HG03064 (cell line): Measurements from ENCODE around the gene ACER3.
"Not testable (repeated sequence)": the region's sequence is repeated elsewhere in the genome, so short reads cannot be mapped to it uniquely, and the experiment has no call there.

Source experiments
- ATAC-seq: cut with Tn5 transposase; IDR thresholded peaks from one replicate; pipeline ENCODE4 v1.9.1; 2021; ENCODE audit warnings: low read depth; ENCODE audit not compliant: unreplicated experiment

The ACER3 gene

DNA sequence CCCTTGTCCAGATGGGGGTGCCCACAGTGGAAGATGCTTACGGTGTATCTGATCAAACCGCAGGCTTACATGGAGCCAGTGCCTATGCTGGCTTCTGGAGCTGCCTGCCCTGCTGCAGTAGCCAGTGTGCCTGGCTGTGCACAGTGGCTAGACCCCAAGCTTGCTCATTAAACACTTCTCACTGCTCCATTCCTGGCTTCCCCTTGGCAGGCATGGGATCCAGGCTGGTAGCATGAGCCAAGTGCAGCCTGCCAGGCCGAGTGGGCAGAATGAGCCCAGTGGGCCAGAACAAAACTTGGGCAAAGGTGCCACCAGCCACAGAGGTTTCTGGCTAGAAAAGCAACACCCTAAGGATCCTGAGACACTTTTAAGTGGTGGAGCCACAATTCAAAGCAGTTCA is 118.1 kb downstream of the ACER3 start:
- no peak for ATAC-seq

GRCh38 chr11:76980196-76980595 is 119.5 kb downstream of the ACER3 start:
- no peak for ATAC-seq

DNA sequence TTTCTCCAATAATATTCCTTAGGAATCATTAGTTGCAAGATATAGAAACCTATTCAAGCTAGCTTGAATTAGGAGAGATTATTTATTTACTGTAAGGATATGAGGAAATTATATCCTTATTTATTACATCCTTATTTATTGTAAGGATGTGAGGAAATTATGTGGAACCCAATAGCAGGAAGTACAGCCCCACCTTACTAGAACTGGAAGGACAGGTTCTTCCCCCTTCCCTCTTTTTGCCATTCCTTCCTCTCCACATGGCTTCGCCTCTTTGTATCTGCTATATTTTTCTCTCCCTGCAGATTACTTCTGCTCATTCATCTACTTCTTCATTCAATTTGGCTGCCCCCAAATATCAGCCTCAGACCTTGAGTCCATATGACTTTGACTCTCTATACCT is 124.0 kb downstream of the ACER3 start:
- no peak for ATAC-seq

- no peak for ATAC-seq
These were observed 126.5 kb downstream of the ACER3 start for GRCh38 chr11:76987203-76987602.

GRCh38 chr11:76990628-76991027 is 129.9 kb downstream of the ACER3 start:
- ATAC-seq = no peak

DNA sequence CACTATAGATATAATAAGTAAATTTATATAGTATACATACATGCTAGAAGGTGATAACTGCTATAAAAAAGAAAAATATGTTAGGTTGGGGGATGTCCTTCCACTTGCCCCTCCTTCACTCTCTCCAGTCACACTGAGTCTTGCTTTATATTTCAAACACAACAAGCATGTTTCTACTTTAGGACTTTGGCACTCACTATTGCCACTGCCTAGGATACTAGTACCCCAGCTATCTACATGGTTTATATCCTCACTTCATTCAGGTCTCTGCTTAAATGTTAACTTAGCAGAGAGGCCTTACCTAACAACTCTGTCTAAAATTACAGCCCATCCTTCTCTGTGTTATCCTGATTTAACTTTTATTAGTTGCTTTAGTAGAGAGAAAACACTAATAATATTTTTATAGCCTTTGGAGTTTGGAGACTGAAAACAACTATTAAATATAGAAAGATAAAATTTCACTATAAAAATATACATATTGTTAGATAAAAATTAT is 134.4 kb downstream of the ACER3 start:
- no peak for ATAC-seq

- ATAC-seq = no peak
These were observed 136.8 kb downstream of the ACER3 start for GRCh38 chr11:76997512-76997911.

- ATAC-seq = no peak
These were observed 138.9 kb downstream of the ACER3 start for GRCh38 chr11:76999597-76999996.

- ATAC-seq = no peak
These were observed 140.9 kb downstream of the ACER3 start for GRCh38 chr11:77001613-77002012.

GRCh38 chr11:77002776-77003175 is 142.1 kb downstream of the ACER3 start:
- ATAC-seq = no peak

- ATAC-seq = no peak
These were observed 143.2 kb downstream of the ACER3 start for GRCh38 chr11:77003963-77004362.

GRCh38 chr11:77009533-77010160 is 148.9 kb downstream of the ACER3 start:
- no peak for ATAC-seq

GRCh38 chr11:77014669-77015068 is 154.0 kb downstream of the ACER3 start:
- no peak for ATAC-seq

DNA sequence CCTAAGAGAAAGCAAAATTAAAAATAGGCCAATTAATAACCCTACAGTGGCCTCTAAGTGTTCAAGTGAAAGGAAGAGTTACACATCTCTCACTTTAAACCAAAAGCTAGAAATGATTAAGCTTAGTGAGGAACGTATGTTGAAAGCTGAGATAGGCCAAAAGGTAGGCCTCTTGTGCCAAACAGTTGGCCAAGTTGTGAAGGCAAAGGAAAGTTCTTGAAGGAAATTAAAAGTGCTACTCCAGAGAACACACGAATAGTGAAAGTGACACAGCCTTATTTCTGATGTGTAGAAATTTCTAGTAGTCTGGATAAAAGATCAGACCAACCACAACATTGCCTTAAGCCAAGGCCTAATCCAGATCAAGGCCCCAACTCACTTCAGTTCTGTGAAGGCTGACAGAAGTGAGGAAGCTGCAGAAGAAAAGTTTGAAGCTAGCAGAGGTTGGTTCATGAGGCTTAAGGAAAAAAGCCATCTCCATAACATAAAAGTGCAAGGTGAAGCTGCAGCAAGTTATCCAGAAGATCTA is 157.7 kb downstream of the ACER3 start:
- ATAC-seq = not testable (repeated sequence)

DNA sequence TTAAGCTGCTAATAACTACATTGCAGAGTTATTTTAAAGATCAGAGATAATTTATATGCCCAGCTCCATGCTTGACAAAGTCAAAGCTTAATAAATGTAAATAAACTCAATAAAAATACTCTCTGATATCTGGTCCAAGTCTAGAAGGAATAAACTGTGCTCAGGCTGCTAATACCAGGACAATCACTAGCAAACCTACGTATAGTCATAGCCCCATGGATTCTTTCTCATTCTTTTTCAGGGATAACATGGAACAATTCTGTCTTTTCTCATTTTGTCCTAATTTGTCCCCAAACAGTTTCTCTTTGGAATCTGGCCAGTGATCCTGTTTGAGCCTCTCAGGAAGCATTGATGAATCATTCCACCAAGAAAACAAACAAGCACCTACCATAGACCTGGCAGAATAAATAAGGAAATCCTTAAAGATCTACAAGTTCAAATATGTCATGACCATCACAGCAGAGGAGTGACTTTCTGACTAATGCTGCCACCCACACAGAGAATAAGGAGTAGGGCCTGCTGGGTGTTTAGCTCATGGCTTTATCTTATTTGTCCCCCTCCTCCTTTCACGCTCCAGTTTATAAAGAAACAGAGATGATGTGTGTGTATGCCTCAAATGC is 159.4 kb downstream of the ACER3 start:
- no peak for ATAC-seq

DNA sequence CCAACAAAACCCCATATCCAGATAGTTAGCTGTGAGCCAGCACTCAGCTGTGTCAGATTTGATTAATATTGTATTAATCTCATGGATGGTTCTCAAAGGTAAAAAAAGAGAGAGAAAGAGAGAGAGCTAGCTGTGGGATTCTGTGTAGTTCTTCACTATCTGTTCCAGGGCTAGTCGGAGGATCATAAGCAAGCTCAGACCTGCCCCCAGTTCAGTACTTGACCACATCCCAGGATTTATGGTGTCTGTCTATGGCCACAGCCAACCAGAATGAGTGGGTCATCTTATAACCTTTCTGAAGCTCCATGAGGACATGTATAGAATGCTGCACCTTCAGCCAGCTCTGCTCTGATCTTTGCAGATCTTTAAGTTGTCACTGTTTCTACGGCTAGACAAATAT is 160.0 kb downstream of the ACER3 start:
- ATAC-seq = no peak

GRCh38 chr11:77024745-77025144 is 164.0 kb downstream of the ACER3 start:
- no peak for ATAC-seq

DNA sequence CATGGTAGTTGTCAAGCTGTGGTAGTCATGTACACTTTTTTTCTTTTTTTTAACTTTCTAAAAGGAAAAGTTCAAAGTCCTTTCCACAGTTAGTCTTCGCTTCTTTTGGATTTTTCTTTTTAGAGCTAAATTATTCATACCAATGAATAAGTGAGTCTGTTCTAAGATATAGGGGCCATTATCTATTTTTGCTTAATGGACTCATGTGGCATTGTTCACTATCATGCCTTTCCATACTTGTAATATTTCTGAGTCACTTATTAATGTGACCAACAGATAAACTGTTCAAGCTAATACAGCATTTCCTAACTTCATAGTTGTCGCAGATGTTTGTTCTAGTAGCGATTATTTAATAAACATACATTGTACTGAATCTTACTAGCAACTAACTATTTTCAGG is 165.5 kb downstream of the ACER3 start:
- no peak for ATAC-seq

DNA sequence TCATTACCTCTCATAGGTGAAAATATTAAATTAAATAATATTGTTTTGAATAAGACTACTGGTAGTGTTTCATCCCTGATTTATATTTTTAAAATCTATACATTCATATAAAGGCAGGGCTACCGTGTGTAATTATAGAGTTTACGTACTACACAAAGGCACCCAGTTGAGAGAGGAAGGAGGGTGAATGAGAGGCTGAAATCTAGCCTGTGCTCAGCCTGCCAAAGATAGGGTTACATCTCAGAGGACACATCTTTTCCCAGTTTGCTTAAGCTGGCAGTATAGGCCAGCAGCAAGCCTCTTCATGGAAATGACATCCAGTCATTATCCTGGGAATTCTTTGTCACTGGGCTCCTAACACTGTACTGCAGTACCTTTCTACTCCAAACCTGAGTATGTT is 166.0 kb downstream of the ACER3 start:
- ATAC-seq = no peak

GRCh38 chr11:77027275-77027674 is 166.6 kb downstream of the ACER3 start:
- no peak for ATAC-seq

- no peak for ATAC-seq
These were observed 169.1 kb downstream of the ACER3 start for GRCh38 chr11:77029829-77030228.

GRCh38 chr11:77030834-77031414 is 170.2 kb downstream of the ACER3 start:
- no peak for ATAC-seq
